Measurements from ENCODE around the gene PPIL3. TPM values are rescaled to one million over a fixed set of nuclear protein-coding genes. Genes with fewer than 3 reads are reported as not detected.

PPIL3 gene
- total RNA-seq, 1 donor from 2014 or later: 44.9 TPM

DNA sequence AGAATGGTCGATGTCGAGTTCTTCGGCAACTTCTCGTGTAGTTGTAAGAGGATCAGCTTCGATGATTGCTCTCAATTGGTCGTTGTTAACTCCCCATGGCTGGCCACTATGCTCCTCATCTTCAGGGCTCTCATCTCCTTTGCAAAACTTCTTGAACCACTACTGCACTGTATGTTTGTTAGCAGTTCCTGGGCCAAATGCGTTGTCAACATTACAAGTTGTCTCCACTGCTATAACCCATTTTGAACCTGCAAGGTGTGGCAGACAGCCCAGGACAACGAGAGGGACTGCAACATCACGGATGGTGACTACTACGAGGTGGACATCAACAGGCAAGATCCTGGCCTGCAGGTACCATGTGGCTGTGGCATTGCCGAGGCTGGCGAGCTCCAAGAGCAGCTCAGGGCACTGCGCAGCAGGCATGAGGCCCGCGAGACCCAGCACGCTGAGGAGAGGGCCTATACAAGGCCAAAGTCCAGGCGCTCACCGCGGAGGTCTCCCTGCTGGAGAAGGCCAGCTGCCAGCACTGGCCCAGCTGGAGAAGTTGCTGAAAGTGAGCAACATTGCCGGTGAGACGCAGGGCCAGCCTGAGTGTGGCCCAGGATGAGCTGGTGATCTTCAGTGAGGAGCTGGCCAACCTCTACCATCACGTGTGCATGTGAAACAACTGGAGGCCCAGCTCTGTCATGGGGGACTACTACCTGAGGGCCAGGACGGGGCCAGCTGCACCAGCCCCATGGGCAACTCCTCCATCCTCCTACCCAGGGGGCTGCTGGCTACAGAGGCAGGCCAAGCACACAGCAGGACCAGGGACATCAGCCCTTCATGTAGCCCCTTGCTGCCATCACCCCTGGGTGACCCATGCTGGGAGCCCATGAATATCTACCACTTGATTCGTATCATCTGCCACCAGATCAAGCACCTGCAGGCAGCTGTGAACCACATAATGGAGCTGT lies 44.6 kb downstream of the PPIL3 start:
- no peaks in the 10 kb centered on the region for H3K4me1 Mint-ChIP-seq (ENCODE audit: low read depth, unreplicated experiment)
- H3K4me3 Mint-ChIP-seq (ENCODE audit: unreplicated experiment): no peak overlapping the region
- H3K27me3 Mint-ChIP-seq (ENCODE audit: unreplicated experiment): no peaks in the 10 kb centered on the region
- H3K36me3 Mint-ChIP-seq (ENCODE audit: unreplicated experiment): no peaks in the 10 kb centered on the region
- no peak for DNase-seq
- H3K9me3 Mint-ChIP-seq (ENCODE audit: unreplicated experiment): no peaks in the 10 kb centered on the region
- TF ChIP-seq, protein P1, sequence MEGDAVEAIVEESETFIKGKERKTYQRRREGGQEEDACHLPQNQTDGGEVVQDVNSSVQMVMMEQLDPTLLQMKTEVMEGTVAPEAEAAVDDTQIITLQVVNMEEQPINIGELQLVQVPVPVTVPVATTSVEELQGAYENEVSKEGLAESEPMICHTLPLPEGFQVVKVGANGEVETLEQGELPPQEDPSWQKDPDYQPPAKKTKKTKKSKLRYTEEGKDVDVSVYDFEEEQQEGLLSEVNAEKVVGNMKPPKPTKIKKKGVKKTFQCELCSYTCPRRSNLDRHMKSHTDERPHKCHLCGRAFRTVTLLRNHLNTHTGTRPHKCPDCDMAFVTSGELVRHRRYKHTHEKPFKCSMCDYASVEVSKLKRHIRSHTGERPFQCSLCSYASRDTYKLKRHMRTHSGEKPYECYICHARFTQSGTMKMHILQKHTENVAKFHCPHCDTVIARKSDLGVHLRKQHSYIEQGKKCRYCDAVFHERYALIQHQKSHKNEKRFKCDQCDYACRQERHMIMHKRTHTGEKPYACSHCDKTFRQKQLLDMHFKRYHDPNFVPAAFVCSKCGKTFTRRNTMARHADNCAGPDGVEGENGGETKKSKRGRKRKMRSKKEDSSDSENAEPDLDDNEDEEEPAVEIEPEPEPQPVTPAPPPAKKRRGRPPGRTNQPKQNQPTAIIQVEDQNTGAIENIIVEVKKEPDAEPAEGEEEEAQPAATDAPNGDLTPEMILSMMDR (IDR thresholded peaks at IDR 0.05; ENCODE audit: partially characterized antibody, unreplicated experiment): no peak
- H3K27ac Mint-ChIP-seq (ENCODE audit: unreplicated experiment): no peak overlapping the region

DNA sequence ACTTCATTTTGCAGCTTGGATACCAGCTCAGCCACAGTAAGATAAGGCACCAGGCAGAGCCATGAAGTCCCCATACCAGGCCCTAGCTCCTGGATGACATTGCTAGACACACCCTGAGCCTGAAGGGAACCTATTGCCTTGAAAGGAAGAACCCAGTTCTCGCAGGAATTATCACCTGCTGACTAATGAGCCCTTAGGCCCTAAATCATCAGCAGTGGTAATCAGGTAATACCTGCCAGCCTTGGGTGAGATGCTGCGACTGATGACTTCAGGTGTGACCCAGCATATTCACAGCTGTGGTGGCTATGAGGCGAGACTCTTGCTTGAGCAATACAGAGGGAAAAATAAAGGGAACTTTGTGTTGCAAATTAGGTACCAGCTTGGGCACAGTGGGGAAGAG lies 49.4 kb downstream of the PPIL3 start:
- no peak overlapping the region for H3K27ac Mint-ChIP-seq (ENCODE audit: unreplicated experiment)
- no peak overlapping the region for H3K4me3 Mint-ChIP-seq (ENCODE audit: unreplicated experiment)
- no peak for DNase-seq
- TF ChIP-seq, protein P1 (IDR thresholded peaks at IDR 0.05; ENCODE audit: partially characterized antibody, unreplicated experiment): no peak
- peaks cover 2% of the 10 kb centered on the region for H3K9me3 Mint-ChIP-seq (ENCODE audit: unreplicated experiment)
- H3K36me3 Mint-ChIP-seq (ENCODE audit: unreplicated experiment): peaks cover 8% of the 10 kb centered on the region
- H3K27me3 Mint-ChIP-seq (ENCODE audit: unreplicated experiment): peaks cover 2% of the 10 kb centered on the region
- H3K4me1 Mint-ChIP-seq (ENCODE audit: low read depth, unreplicated experiment): no peaks in the 10 kb centered on the region

- H3K36me3 Mint-ChIP-seq (ENCODE audit: unreplicated experiment): peaks cover 8% of the 10 kb centered on the region
- no peak overlapping the region for H3K4me3 Mint-ChIP-seq (ENCODE audit: unreplicated experiment)
- peaks cover 2% of the 10 kb centered on the region for H3K27me3 Mint-ChIP-seq (ENCODE audit: unreplicated experiment)
These were observed 54.2 kb downstream of the PPIL3 start for GRCh38 chr2:200834701-200835100.

DNA sequence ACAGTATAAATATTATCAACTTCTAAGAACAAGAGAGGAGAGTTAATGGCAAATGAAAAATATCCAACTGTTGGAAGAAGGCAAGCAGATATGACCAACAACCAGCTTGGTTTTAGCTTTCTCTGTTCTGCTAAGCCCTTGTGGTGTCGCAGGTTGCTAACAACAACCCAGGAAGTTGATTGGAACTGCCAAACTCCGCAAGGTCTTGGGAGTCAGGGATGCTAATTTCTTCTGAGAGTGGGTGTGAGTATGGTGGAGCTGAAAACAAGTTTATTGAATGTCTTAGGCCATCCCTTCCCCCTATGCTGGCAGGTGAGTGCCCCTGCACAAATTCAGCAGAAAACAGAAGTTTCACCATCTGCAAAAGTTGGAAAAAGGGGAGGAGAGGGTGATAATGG lies 59.6 kb downstream of the PPIL3 start:
- Mint-ChIP-seq H3K4me1 (ENCODE audit: low read depth, unreplicated experiment) (no peaks in the 10 kb centered on the region), H3K36me3 (ENCODE audit: unreplicated experiment) (no peaks in the 10 kb centered on the region), H3K27ac (ENCODE audit: unreplicated experiment) (no peak overlapping the region), H3K27me3 (ENCODE audit: unreplicated experiment) (no peaks in the 10 kb centered on the region), H3K9me3 (ENCODE audit: unreplicated experiment) (no peaks in the 10 kb centered on the region), H3K4me3 (ENCODE audit: unreplicated experiment) (no peak overlapping the region)
- TF ChIP-seq, protein P1 (IDR thresholded peaks at IDR 0.05; ENCODE audit: partially characterized antibody, unreplicated experiment): no peak
- no peak for DNase-seq

More at GRCh38 chr2:200834701-200835100, 54.2 kb downstream of the PPIL3 start:
- peaks cover 2% of the 10 kb centered on the region for H3K9me3 Mint-ChIP-seq (ENCODE audit: unreplicated experiment)
- TF ChIP-seq, protein P1 (IDR thresholded peaks at IDR 0.05; ENCODE audit: partially characterized antibody, unreplicated experiment): no peak
- H3K27ac Mint-ChIP-seq (ENCODE audit: unreplicated experiment): no peak overlapping the region
- H3K4me1 Mint-ChIP-seq (ENCODE audit: low read depth, unreplicated experiment): no peaks in the 10 kb centered on the region
- no peak for DNase-seq

Measured in glutamatergic neuron (in vitro differentiated cells).